BLaER1 (cell line): ENCODE results near the gene RNU7-1.

Source experiments
- H3K27ac ChIP-seq: shearing (Covaris generic); formaldehyde crosslinking; 2 replicates; pipeline ENCODE4 v1.8.1; 2022
- H3K27me3 ChIP-seq: shearing (Covaris generic); formaldehyde crosslinking; 2 replicates; pipeline ENCODE4 v1.8.1; 2022
- H3K36me3 ChIP-seq: shearing (Covaris generic); formaldehyde crosslinking; 2 replicates; pipeline ENCODE4 v1.8.1; 2022
- H3K4me1 ChIP-seq: shearing (Covaris generic); formaldehyde crosslinking; 2 replicates; pipeline ENCODE4 v1.8.1; 2022
- H3K4me2 ChIP-seq: shearing (Covaris generic); formaldehyde crosslinking; 2 replicates; pipeline ENCODE4 v1.8.1; 2022
- H3K4me3 ChIP-seq: shearing (Covaris generic); formaldehyde crosslinking; 2 replicates; pipeline ENCODE4 v1.8.1; 2022
- H3K9ac ChIP-seq: shearing (Covaris generic); formaldehyde crosslinking; 2 replicates; pipeline ENCODE4 v1.8.1; 2022
- H3K9me3 ChIP-seq: shearing (Covaris generic); formaldehyde crosslinking; 2 replicates; pipeline ENCODE4 v1.8.1; 2022
- H4K20me1 ChIP-seq: shearing (Covaris generic); formaldehyde crosslinking; 2 replicates; pipeline ENCODE4 v1.8.1; 2022
- Cebpa-rat ChIP-seq: shearing (Covaris generic); IDR thresholded peaks from 2 replicates; pipeline ENCODE4 v1.8.1; 2022

Gene RNU7-1

GRCh38 chr12:6927379-6928021 is 16.1 kb upstream of the RNU7-1 start, which contains the start of gene ATN1:
ATN1 (plus strand) TSS chr12:6927959; CDS start chr12:6934002, 6,043 bp downstream.
- Histone ChIP-seq H3K27me3 (no peaks in the 10 kb centered on the region), H3K4me2 (peak within 1 kb of the TSS; percentile 98), H4K20me1 (peaks cover 35% of the 10 kb centered on the region), H3K4me3 (peak within 1 kb of the TSS; percentile 78), H3K9me3 (no peaks in the 10 kb centered on the region), H3K9ac (peak within 1 kb of the TSS; percentile 89), H3K4me1 (peaks cover 88% of the 10 kb centered on the region), H3K36me3 (peaks cover 5% of the 10 kb centered on the region; the same call in 1 of the 2 replicates), H3K27ac (peak within 1 kb of the TSS; percentile 93)
- TF ChIP-seq Cebpa-rat: no peak

DNA sequence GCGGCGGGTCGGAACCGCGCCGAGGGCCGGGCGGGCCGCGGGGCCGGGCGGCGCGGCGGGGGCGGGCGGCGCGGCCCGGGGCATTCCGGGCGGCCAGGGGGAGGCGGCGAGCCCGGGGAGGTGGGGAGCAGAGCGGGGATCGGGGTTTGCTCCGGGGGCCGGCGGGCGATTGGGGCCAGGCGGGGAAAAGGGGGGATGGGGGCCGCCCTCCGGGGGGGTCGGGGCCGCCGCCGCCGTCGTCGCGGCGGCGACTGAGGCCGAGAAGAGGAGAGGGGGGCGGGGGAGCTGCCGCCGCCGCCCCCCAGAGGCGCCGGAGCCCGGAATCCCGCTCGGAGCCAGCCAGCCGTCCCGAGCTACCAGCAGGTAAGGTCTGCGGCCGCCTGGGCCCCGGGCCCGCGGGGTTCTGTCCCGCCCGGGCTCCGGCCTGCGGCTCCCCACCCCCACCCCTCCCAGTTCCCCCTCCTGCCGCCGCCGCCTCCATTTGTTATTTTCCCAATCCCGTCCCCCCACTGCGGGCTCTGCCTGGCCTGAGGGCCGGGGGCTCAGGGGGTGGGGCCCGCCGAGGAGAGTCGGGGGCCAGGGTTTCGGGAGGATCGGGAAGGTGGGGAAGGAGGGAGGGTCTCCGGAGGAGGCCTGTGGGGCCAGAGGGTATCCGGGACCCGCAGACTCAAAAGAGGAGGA is 15.5 kb upstream of the RNU7-1 start:
- peaks cover 85% of the 10 kb centered on the region for H3K4me1 ChIP-seq
- H3K4me2 ChIP-seq: peak overlapping the region; percentile 98
- H3K27me3 ChIP-seq: no peaks in the 10 kb centered on the region
- peak overlapping the region; percentile 78 for H3K4me3 ChIP-seq
- no peak for TF ChIP-seq Cebpa-rat
- H4K20me1 ChIP-seq: peaks cover 42% of the 10 kb centered on the region
- H3K36me3 ChIP-seq: peaks cover 12% of the 10 kb centered on the region
- peak overlapping the region; percentile 89 for H3K9ac ChIP-seq
- no peaks in the 10 kb centered on the region for H3K9me3 ChIP-seq
- peak overlapping the region; percentile 93 for H3K27ac ChIP-seq

DNA sequence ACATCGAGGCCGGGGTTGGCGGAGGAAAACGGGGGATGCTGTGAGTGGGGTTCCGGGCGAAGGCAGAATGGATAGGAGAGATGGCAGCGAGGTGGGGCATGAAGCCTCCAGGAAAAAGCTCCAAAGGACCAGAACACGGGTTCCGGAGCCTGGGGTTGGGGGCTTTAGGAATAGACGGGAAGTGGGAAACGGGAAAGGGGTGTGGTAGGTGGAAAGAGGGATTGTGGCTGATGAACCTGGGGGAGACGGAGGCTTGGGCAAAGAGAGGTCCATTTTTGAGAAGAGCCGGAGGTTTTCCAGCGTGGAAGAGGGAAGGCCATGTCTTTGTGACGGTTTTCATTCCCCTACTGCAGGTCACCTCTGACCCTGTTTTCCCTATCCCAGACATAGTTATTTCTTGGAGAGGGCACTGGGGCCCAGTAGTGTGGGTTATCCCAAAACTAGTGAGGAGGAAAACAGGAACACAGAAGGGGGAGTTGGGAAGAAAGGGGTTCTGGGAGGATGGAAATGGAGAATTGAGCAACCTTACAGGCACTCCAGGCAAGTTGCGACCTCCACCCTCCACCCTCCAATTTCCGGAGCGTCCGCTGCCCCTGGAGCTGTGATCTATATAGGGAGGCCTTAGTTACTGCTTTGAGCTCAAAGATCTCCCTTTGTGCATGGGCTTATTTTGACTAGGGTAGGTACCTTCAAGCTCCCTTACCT is 14.8 kb upstream of the RNU7-1 start:
- Histone ChIP-seq H3K9me3 (no peaks in the 10 kb centered on the region), H3K36me3 (peaks cover 19% of the 10 kb centered on the region), H3K4me1 (peaks cover 85% of the 10 kb centered on the region), H3K27me3 (no peaks in the 10 kb centered on the region), H3K4me3 (peak overlapping the region; percentile 78), H4K20me1 (peaks cover 49% of the 10 kb centered on the region), H3K9ac (peak overlapping the region; percentile 89), H3K4me2 (peak overlapping the region; percentile 98), H3K27ac (peak overlapping the region; percentile 93)
- no peak for TF ChIP-seq Cebpa-rat

DNA sequence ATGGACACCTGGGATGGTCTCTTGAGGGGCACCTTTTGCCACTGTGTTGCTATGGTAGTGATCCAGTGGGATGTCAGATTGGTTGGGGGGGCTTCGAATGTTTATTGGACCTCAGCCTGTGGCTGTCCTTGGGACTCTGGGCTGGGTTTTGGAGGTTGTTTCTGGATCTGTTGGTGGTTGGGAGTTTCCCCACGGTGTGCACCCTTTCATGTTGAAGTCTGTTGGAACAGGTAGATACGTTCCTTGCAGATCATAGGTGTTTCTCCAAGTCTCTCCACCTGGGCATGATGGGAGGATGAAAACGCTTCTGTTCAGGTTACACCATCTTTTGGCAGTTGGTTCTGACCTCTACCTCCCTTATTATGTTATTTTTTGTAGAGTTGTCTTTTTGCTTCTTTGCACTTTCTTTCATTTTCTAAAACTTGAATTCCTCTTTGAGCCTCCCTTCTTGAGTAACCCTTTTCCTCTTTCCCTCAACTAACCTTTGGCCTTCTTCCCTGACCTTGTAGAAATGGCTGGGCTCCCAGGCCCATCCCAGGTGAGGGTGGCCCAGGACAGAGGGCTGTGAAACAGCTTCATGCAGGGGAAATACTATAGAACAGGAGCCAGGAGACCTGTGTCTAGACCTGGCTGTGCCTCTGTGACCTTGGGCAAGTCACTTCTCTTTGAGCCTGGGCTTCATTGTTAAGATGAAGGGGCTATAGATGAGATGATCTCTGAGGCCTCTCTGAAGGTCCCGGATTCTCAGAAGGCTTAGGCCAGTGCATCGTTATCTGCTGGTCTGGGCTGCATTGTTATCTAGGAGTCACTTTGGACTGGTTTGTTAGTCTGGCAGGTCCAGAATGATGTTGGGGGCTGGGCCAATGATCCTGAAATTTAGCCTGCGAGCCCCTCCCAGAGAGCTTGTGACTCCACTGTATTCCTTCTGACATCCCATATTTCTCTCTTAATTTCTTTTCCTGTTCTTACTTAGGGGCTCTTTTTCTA is 13.9 kb upstream of the RNU7-1 start:
- Histone ChIP-seq H3K4me2 (peak overlapping the region; percentile 98), H3K27ac (peak overlapping the region; percentile 93; the same call in 1 of the 2 replicates), H3K4me3 (peak overlapping the region; percentile 78), H4K20me1 (peaks cover 53% of the 10 kb centered on the region), H3K9ac (peak overlapping the region; percentile 89; the same call in 1 of the 2 replicates), H3K9me3 (no peaks in the 10 kb centered on the region), H3K4me1 (peaks cover 85% of the 10 kb centered on the region), H3K36me3 (peaks cover 28% of the 10 kb centered on the region), H3K27me3 (no peaks in the 10 kb centered on the region)
- TF ChIP-seq Cebpa-rat: no peak

GRCh38 chr12:6932766-6933165 is 10.8 kb upstream of the RNU7-1 start:
- H3K4me2 ChIP-seq: peak overlapping the region; percentile 30; the same call in 1 of the 2 replicates
- H3K27ac ChIP-seq: no peak overlapping the region
- H3K4me1 ChIP-seq: peaks cover 83% of the 10 kb centered on the region
- H3K27me3 ChIP-seq: no peaks in the 10 kb centered on the region
- H3K4me3 ChIP-seq: no peak overlapping the region
- H4K20me1 ChIP-seq: peaks cover 66% of the 10 kb centered on the region
- no peak overlapping the region for H3K9ac ChIP-seq
- no peaks in the 10 kb centered on the region for H3K9me3 ChIP-seq
- H3K36me3 ChIP-seq: peaks cover 44% of the 10 kb centered on the region
- no peak for TF ChIP-seq Cebpa-rat

DNA sequence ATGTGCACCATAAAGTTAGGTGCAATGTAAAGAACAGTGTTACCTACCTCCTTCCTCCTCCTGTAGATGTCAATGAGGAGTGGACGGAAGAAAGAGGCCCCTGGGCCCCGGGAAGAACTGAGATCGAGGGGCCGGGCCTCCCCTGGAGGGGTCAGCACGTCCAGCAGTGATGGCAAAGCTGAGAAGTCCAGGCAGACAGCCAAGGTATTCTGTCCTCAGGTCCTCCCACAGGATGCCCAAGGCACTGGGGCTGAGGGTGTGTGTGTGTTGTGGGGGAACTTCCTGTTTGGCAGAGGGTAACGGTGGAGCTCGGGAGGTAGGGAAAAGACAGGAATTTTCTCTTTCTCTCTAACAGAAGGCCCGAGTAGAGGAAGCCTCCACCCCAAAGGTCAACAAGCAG is 9.5 kb upstream of the RNU7-1 start:
- H3K9ac ChIP-seq: peak overlapping the region; percentile 55; the same call in 1 of the 2 replicates
- peaks cover 51% of the 10 kb centered on the region for H3K36me3 ChIP-seq

DNA sequence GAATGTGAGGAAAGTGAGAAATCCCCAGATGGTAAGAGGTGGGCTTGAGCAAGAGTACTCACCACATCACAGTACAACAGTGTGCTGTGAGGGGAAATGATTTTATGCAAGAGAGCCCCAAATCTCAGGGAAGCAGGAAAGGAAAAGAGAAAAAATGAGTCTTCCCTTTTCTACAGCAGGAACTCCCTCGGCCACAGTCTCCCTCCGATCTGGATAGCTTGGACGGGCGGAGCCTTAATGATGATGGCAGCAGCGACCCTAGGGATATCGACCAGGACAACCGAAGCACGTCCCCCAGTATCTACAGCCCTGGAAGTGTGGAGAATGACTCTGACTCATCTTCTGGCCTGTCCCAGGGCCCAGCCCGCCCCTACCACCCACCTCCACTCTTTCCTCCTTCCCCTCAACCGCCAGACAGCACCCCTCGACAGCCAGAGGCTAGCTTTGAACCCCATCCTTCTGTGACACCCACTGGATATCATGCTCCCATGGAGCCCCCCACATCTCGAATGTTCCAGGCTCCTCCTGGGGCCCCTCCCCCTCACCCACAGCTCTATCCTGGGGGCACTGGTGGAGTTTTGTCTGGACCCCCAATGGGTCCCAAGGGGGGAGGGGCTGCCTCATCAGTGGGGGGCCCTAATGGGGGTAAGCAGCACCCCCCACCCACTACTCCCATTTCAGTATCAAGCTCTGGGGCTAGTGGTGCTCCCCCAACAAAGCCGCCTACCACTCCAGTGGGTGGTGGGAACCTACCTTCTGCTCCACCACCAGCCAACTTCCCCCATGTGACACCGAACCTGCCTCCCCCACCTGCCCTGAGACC is 8.0 kb upstream of the RNU7-1 start:
- Histone ChIP-seq H3K9me3 (no peaks in the 10 kb centered on the region), H3K9ac (peak overlapping the region; percentile 99; the same call in 1 of the 2 replicates), H3K4me2 (peak overlapping the region; percentile 99), H3K27me3 (no peaks in the 10 kb centered on the region), H3K27ac (peak overlapping the region; percentile 99), H3K4me3 (no peak overlapping the region), H3K4me1 (peaks cover 73% of the 10 kb centered on the region), H4K20me1 (peaks cover 48% of the 10 kb centered on the region), H3K36me3 (peaks cover 60% of the 10 kb centered on the region)
- no peak for TF ChIP-seq Cebpa-rat

More for the DNA sequence above, 9.5 kb upstream of the RNU7-1 start:
- Histone ChIP-seq H4K20me1 (peaks cover 61% of the 10 kb centered on the region), H3K4me1 (peaks cover 88% of the 10 kb centered on the region), H3K9me3 (no peaks in the 10 kb centered on the region), H3K4me2 (peak overlapping the region; percentile 32), H3K27ac (peak overlapping the region; percentile 26; the same call in 1 of the 2 replicates), H3K4me3 (no peak overlapping the region), H3K27me3 (no peaks in the 10 kb centered on the region)
- TF ChIP-seq Cebpa-rat: no peak

DNA sequence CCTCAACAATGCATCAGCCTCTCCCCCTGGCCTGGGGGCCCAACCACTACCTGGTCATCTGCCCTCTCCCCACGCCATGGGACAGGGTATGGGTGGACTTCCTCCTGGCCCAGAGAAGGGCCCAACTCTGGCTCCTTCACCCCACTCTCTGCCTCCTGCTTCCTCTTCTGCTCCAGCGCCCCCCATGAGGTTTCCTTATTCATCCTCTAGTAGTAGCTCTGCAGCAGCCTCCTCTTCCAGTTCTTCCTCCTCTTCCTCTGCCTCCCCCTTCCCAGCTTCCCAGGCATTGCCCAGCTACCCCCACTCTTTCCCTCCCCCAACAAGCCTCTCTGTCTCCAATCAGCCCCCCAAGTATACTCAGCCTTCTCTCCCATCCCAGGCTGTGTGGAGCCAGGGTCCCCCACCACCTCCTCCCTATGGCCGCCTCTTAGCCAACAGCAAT is 7.4 kb upstream of the RNU7-1 start:
- Histone ChIP-seq H3K4me3 (peak overlapping the region; percentile 93), H3K9ac (peak overlapping the region; percentile 99), H3K4me2 (peak overlapping the region; percentile 99)

More for the DNA sequence above, 7.4 kb upstream of the RNU7-1 start:
- peaks cover 43% of the 10 kb centered on the region for H4K20me1 ChIP-seq
- peaks cover 68% of the 10 kb centered on the region for H3K4me1 ChIP-seq
- no peak for TF ChIP-seq Cebpa-rat
- peaks cover 67% of the 10 kb centered on the region for H3K36me3 ChIP-seq
- peak overlapping the region; percentile 99 for H3K27ac ChIP-seq
- no peaks in the 10 kb centered on the region for H3K27me3 ChIP-seq
- H3K9me3 ChIP-seq: no peaks in the 10 kb centered on the region
